Measurements from ENCODE around the gene PAQR4. TPM values are rescaled to one million over a fixed set of nuclear protein-coding genes. Genes with fewer than 3 reads are reported as not detected.

PAQR4 gene
- total RNA-seq, 6 donors from 2014 or later: 5.2 to 13.5 (median 8.3) TPM

DNA sequence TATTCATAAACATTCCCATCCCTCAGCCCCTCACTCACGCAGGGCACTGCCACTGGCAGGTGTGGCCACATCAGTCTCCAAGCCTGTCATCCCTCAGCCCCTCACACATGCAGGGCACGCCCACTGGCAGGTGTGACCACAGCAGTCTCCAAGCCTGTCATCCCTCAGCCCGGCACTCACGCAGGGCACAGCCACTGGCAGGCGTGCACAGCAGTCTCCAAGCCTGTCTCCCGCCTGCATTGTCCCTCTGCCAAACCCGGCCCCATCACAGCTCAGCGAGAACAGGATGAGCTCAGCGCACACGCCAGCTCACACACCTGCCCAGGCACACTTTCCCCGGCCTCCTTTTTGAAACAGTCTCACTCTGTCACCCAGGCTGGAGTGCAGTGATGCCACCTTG lies 16.5 kb upstream of the PAQR4 start:
- no peak for ATAC-seq (ENCODE audit: low FRiP score in 2 of 2)
- 76 to 81% methylated on average over 10 to 11 of the region's 11 CpGs for WGBS, 2 donors
- peak in 1 of 2 donors; percentile 60 for DNase-seq

DNA sequence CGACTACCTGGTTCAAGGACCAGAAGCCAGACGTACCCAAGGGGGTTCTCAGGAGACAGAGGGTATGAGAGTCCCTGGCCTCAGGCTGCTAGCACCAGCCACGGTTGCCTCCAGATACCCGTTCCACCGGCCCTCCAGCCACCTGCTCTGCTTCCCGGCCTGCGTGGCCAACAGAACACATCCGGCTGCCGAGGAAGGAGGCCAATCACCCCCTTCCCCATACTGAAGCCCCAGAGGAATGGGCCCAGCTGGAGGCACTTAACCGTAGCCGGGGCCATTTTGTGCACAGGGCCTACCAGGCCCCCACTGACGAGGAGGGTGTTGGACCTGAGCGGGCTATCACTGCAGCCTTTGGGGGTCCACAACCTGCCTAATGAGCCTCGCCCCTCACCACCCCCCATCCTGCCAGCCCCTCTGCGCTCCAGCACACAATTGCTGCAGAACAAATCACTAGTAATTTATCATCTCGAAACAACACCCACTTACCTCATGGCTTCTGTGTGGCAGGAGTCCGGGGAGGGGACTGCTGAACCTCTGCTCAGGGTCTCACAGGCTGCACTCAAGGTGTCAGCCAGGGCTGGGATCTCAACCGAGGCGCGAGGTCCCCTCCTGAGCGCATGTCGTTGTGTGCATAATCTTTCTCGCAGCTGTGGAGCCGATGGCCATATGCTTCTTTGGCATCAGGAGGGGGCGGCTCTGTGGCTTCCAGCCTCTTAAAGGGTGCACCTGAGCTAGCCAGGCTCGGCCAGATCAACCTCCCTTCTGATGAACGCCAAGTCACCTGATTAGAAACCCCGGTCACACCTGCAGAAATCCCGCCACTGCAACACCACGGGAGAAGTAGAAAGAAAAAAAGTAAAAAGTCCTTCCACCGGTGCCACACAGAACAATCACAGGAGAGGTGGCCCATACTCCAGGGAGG lies 15.2 kb upstream of the PAQR4 start:
- H3K4me3 ChIP-seq: no peak overlapping the region
- TF ChIP-seq POLR2A (IDR thresholded peaks at IDR 0.05) (no peak), EP300 (IDR thresholded peaks at IDR 0.05) (no peak), POLR2AphosphoS5 (IDR thresholded peaks at IDR 0.05) (no peak)
- TF ChIP-seq, protein P1, sequence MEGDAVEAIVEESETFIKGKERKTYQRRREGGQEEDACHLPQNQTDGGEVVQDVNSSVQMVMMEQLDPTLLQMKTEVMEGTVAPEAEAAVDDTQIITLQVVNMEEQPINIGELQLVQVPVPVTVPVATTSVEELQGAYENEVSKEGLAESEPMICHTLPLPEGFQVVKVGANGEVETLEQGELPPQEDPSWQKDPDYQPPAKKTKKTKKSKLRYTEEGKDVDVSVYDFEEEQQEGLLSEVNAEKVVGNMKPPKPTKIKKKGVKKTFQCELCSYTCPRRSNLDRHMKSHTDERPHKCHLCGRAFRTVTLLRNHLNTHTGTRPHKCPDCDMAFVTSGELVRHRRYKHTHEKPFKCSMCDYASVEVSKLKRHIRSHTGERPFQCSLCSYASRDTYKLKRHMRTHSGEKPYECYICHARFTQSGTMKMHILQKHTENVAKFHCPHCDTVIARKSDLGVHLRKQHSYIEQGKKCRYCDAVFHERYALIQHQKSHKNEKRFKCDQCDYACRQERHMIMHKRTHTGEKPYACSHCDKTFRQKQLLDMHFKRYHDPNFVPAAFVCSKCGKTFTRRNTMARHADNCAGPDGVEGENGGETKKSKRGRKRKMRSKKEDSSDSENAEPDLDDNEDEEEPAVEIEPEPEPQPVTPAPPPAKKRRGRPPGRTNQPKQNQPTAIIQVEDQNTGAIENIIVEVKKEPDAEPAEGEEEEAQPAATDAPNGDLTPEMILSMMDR (IDR thresholded peaks at IDR 0.05): no peak
- no peak overlapping the region for H3K27ac ChIP-seq
- H3K36me3 ChIP-seq: peaks cover 0 to 17% (median 8%) of the 10 kb centered on the region in 4 donors
- peaks cover 0 to 25% (median 5%) of the 10 kb centered on the region in 4 donors for H3K27me3 ChIP-seq
- ATAC-seq (ENCODE audit: low FRiP score in 2 of 2) (no peak), DNase-seq (peak in 1 of 2 donors; percentile 56)
- 57 to 61% methylated on average over 18 to 27 of the region's 31 CpGs for WGBS, 2 donors
- peaks cover 0 to 6% (median 0%) of the 10 kb centered on the region in 4 donors for H3K4me1 ChIP-seq
- no peaks in the 10 kb centered on the region for H3K9me3 ChIP-seq

More for the DNA sequence above, 16.5 kb upstream of the PAQR4 start:
- no peak for TF ChIP-seq POLR2A (IDR thresholded peaks at IDR 0.05)
- TF ChIP-seq EP300 (IDR thresholded peaks at IDR 0.05): no peak
- no peak for TF ChIP-seq POLR2AphosphoS5 (IDR thresholded peaks at IDR 0.05)
- TF ChIP-seq, protein P1 (IDR thresholded peaks at IDR 0.05): no peak
- Histone ChIP-seq H3K27me3 (peaks cover 0 to 25% (median 5%) of the 10 kb centered on the region in 4 donors), H3K9me3 (no peaks in the 10 kb centered on the region), H3K4me1 (peaks cover 0 to 6% (median 0%) of the 10 kb centered on the region in 4 donors), H3K36me3 (peaks cover 0 to 23% (median 13%) of the 10 kb centered on the region in 4 donors), H3K27ac (no peak overlapping the region), H3K4me3 (no peak overlapping the region)

DNA sequence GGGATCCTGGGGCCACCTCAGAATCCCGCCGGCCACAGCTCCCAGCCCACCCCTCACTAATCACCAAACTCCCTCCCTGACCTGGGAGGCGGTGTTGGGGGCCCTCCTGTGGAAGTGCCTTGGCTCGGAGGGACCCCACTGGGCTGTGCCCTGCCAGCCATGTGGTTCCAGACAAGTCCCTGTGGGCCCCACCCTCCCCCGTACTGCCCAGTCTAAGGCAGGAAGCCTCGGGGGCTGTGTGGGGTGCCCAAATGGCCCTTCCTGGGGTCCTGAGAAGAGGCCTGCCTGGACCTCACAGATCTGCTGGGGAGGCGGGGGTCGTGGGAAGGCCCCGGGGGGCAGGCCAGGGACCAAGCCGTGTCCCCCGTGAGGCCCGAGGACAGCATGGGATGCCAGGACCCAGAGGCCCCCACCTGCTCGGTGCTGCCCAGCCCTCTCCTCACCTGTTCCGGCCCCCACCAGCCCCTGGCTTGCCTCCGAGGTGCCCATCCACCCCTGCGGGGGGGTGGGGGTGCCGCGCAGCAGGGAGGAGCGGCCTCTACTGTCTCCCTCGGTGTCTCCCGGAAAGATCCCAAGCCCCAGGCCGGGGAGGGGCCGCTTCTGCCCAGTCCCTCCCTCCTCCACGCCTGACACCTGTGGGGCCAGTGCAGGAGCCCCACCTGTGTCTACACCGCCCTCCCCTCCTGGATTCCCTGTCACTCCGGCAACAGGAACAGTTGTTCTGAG lies 14.3 kb upstream of the PAQR4 start:
- peak in 1 of 2 donors; percentile 4 for ATAC-seq (ENCODE audit: low FRiP score in 2 of 2)
- WGBS, 2 donors: 42 to 66% methylated on average over 9 to 19 of the region's 26 CpGs
- no peak overlapping the region for H3K4me3 ChIP-seq

DNA sequence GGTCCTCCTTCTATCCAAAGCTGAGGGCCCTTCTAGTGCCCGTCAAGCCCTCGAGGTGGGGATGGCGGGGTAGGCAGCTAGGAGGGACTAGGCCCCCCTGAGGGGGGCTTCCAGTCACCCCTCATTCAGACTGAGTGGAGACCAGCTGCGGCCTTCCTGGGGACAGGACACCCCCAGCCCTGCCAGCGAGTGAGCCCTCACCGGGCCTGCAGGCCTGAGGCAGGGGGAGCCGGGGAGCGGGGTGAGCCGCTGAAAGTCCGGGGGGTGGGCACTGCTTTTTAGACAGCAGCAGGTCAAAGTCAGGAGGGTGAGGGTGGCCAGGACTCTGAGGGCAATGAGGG lies 13.7 kb upstream of the PAQR4 start:
- DNase-seq (no peak), ATAC-seq (ENCODE audit: low FRiP score in 2 of 2) (no peak)
- Histone ChIP-seq H3K9me3 (no peaks in the 10 kb centered on the region), H3K36me3 (peaks cover 0 to 3% (median 0%) of the 10 kb centered on the region in 4 donors), H3K27ac (no peak overlapping the region), H3K27me3 (peaks cover 0 to 25% (median 6%) of the 10 kb centered on the region in 4 donors), H3K4me3 (no peak overlapping the region), H3K4me1 (peaks cover 0 to 6% (median 0%) of the 10 kb centered on the region in 4 donors)
- TF ChIP-seq EP300 (IDR thresholded peaks at IDR 0.05) (no peak), POLR2AphosphoS5 (IDR thresholded peaks at IDR 0.05) (no peak), POLR2A (IDR thresholded peaks at IDR 0.05) (no peak)
- TF ChIP-seq, protein P1 (IDR thresholded peaks at IDR 0.05): no peak
- WGBS, 2 donors: 43 to 70% methylated on average over 4 to 6 of the region's 10 CpGs

More for the DNA sequence above, 14.3 kb upstream of the PAQR4 start:
- Histone ChIP-seq H3K27me3 (peaks cover 0 to 25% (median 6%) of the 10 kb centered on the region in 4 donors), H3K9me3 (no peaks in the 10 kb centered on the region), H3K4me1 (peaks cover 0 to 6% (median 0%) of the 10 kb centered on the region in 4 donors), H3K36me3 (peaks cover 0 to 9% (median 2%) of the 10 kb centered on the region in 4 donors), H3K27ac (no peak overlapping the region)
- DNase-seq: peak in 1 of 2 donors; percentile 58
- TF ChIP-seq, protein P1 (IDR thresholded peaks at IDR 0.05): no peak
- no peak for TF ChIP-seq POLR2AphosphoS5 (IDR thresholded peaks at IDR 0.05)

All from upper lobe of left lung (tissue), 6 donors.